ENCODE results near the gene TMEM218. TPM values are rescaled to one million over a fixed set of nuclear protein-coding genes. Genes with fewer than 3 reads are reported as not detected.

TMEM218 gene
- total RNA-seq, 1 experiment from 2014 or later: 14.3 TPM

GRCh38 chr11:125064070-125064469, 47.4 kb downstream of the TMEM218 start:
- H3K9me3 Mint-ChIP-seq: no peaks in the 10 kb centered on the region

More at GRCh38 chr11:125064070-125064469, 47.4 kb downstream of the TMEM218 start:
- H2AFZ ChIP-seq (ENCODE audit: low read length): peak overlapping the region; percentile 60
- peaks cover 15% of the 10 kb centered on the region for H3K23me2 ChIP-seq (ENCODE audit: insufficient read length, low read depth, low read length, poor library complexity, severe bottlenecking)
- H3K9ac ChIP-seq (ENCODE audit: extremely low read depth, insufficient read length, low read length): no peak overlapping the region
- H3T11ph ChIP-seq (ENCODE audit: low read length): no peak overlapping the region
- DNase-seq: no peak
- no peak overlapping the region for H4K91ac ChIP-seq (ENCODE audit: insufficient read length, low read depth, low read length)
- TF ChIP-seq CTCF (conservative IDR thresholded peaks at IDR 0.05): no peak
- H2BK12ac ChIP-seq (ENCODE audit: insufficient read length, low read depth, low read length): no peak overlapping the region
- H3K18ac ChIP-seq (ENCODE audit: insufficient read length, low read depth, low read length): no peak overlapping the region
- H2BK15ac ChIP-seq (ENCODE audit: low read depth, low read length): no peak overlapping the region
- H3K14ac ChIP-seq (ENCODE audit: insufficient read depth, low read length): no peak overlapping the region
- no peak overlapping the region for H2BK5ac ChIP-seq (ENCODE audit: insufficient read length, low read length)
- Mint-ChIP-seq H3K27me3 (ENCODE audit: low read depth) (peaks cover 65% of the 10 kb centered on the region), H3K4me1 (peaks cover 8 to 9% of the 10 kb centered on the region in 2 experiments), H3K4me3 (peak overlapping the region; percentile 73 to 89), H3K27ac (no peak overlapping the region), H3K36me3 (ENCODE audit: insufficient read depth in 1 of 3, low read depth in 3 of 3) (no peaks in the 10 kb centered on the region)
- no peaks in the 10 kb centered on the region for H4K20me1 ChIP-seq (ENCODE audit: control insufficient read depth, insufficient read depth, insufficient read length)
- H3K27ac ChIP-seq (ENCODE audit: insufficient read length, low read depth, low read length): no peak overlapping the region
- H2BK120ac ChIP-seq (ENCODE audit: low read depth, low read length, poor library complexity, severe bottlenecking): no peak overlapping the region
- no peak overlapping the region for H3K23ac ChIP-seq (ENCODE audit: insufficient read length, low read depth, low read length)
- H4K5ac ChIP-seq (ENCODE audit: insufficient read length, low read depth, low read length): no peak overlapping the region
- no peaks in the 10 kb centered on the region for H3K9me3 ChIP-seq (ENCODE audit: control insufficient read depth, low read depth, low read length)
- H2AK5ac ChIP-seq (ENCODE audit: insufficient read length, low read length): no peak overlapping the region
- no peaks in the 10 kb centered on the region for H3K79me2 ChIP-seq (ENCODE audit: insufficient read depth, low read length)
- H3K4me1 ChIP-seq (ENCODE audit: insufficient read depth, low read length): no peaks in the 10 kb centered on the region
- no peak overlapping the region for H4K8ac ChIP-seq (replicated peaks; ENCODE audit: insufficient read length, low read depth, low read length)
- no peak overlapping the region for H3K4ac ChIP-seq (ENCODE audit: low read depth, low read length)
- H3K56ac ChIP-seq (ENCODE audit: insufficient read length, low read depth, low read length): no peak overlapping the region
- WGBS (ENCODE audit: extremely low coverage, insufficient read length, low lambda C conversion rate): no CpG with 5 or more reads among the region's 7 CpGs
- peaks cover 9% of the 10 kb centered on the region for H3K27me3 ChIP-seq (ENCODE audit: insufficient read depth, low read length)
- H2BK20ac ChIP-seq (ENCODE audit: low read depth, low read length, poor library complexity, severe bottlenecking): no peak overlapping the region
- H3K79me1 ChIP-seq (ENCODE audit: insufficient read depth, low read depth, low read length, poor library complexity, severe bottlenecking): no peaks in the 10 kb centered on the region
- H3K4me2 ChIP-seq (ENCODE audit: insufficient read depth, insufficient read length, low read length): peak overlapping the region; percentile 78

Data from H9 (cell line).